HG03460 (cell line): ENCODE results near the gene CUEDC2.

ENCODE experiments used
- ATAC-seq: cut with Tn5 transposase; IDR thresholded peaks from one replicate; pipeline ENCODE4 v1.9.1; 2021; ENCODE audit not compliant: unreplicated experiment

CUEDC2 gene

GRCh38 chr10:102375250-102375649 is 57.1 kb downstream of the CUEDC2 start:
- no peak for ATAC-seq
